A549 treated with AZD9567 at 1 μM for 4 hours (cell line): ENCODE measurements around the gene HMOX2. TPM values are rescaled to one million over a fixed set of nuclear protein-coding genes. Genes with fewer than 3 reads are reported as not detected.

Source experiments
- total RNA-seq: library from RNA; stranded (reverse); fragments of 200-300 nt; extraction: Qiagen RNA extraction; gene quantifications from 5 replicates; pipeline ENCODE4 v1.2.3, GENCODE V29; 2022; ENCODE audit not compliant: insufficient read depth

HMOX2 gene, protein sequence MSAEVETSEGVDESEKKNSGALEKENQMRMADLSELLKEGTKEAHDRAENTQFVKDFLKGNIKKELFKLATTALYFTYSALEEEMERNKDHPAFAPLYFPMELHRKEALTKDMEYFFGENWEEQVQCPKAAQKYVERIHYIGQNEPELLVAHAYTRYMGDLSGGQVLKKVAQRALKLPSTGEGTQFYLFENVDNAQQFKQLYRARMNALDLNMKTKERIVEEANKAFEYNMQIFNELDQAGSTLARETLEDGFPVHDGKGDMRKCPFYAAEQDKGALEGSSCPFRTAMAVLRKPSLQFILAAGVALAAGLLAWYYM
- 64.5 to 136 TPM (median 66.8 TPM) in 5 replicates for total RNA-seq

DNA sequence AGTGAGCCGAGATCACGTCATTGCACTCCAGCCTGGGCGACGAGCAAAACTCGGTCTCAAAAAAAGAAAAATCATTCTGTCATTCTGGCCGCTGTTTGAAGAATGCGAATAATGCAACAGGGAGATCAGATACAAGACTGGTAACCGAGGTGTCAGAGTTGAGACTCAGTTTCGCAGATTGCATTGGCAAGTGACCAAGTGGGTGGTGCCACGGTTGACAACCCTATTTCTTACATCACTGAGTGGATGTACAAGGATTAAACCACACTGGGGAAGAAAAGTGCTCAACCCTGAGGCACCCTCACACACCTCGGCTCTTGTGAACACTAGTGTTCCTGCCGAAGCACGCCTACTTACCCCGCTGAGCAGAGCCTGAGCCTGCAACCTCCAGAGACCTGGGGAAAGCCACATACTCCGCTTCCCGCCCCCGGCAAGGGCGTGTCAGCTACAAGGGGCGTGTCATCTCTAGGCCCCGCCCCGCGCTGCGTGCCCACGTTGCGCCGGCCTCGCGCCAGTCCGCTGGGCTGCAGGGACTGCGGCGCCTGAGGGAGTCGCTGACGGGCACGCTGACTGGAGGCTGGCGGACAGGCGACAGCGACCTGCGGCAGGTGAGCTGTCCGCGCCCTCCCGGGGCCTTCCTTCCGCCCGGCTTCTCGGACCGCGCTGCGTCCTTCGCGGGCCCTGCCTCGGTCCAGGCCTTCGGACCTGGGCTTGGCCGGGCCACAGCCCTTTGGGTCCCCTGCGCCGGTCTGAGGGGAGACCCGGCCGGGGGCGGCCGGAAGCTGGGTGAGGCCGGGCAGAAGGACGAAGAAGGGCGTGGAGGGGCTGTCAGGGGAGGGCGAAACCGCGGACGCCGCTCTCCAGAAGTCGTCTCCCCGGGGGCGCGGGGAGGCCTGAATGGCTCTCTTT, at the start of gene HMOX2:
TSS of gene HMOX2 (plus strand) at position 519 of the 909 bp plus-strand sequence. CDS start 29,127 bp downstream, outside the sequence.

DNA sequence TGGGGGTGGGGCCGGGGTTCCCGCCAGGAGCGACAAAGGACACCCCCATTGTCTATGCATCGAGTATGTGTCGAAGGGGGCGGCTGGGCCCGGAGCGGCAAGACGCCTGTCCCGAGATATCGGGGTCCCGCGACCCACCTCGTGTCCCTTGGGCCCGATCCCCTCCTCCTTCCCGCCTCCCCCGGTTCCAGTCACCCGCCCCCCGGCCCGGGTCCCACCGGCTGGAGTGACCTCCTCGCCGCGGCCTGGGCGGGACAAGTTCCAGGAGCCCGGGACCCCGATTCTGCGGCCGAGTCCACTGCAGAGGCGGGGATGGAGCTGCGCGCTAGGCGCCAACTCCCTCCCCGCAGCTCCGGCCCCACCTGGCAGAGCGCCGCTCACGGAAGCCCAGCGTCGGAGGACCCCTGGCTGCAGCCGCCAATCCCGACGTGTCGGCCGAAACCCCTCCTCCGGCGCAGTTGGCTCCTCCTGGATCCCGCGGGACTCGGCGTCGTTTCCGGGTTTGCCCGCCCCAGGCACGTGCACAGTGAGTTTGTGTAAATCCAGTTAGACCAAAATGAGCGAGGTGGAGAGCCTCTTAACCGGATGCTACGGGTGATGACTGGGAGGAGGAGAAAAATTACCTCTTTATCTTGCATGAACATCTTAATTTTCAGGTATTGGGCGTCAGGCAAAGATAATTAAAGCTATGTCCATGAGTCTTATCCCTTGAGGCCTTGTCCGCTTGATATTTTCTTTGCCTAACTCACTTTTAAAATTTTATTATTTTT, 1.8 kb upstream of the HMOX2 start, which contains the start of gene NMRAL1:
TSS of gene NMRAL1 (minus strand) at position 434 of the 770 bp plus-strand sequence. CDS start 493 bp downstream, outside the sequence.

DNA sequence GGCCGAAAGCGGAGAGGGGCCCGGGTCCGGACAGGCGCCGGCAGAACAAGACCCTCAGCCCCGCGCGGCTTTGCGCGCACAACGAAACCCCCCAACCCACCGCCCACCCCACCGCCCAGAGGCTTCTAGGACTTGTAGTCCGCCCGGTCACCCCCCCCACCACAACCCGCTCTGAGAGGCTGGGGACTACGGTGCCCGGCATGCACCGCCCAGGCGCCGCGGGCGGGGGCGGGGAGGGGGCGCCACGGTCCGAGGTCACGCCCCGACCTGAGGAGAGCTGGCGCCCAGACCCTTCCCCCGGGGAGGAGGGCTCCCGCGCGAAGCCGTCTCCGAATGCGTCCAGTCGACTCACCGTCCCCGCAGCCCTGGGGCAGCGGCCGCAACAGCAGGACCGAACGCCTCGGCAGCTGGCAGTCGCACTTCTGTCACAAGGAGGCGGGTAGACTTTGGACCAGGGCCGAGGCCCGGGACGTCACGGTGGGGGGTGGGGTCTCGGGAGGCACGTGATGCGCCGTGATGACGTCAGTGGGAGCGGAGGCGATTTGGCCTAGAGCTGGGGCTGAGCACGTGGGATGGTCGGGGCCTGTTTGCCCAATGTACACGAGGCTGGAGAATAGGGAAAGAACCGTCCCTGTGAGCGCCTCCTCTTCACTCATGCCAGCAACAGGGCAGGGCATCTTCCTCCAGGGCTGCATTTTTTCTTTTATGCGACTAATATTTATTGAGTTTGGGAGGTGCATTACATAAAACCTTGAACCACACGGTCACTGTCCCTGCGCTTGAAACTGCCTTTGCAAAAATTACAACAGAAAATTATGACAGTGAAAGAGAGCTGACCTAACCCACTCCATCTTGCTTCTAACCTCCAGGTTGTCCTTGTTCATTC, 62.4 kb downstream of the HMOX2 start, which contains the start of gene CDIP1:
TSS of gene CDIP1 (minus strand) at position 424 of the 886 bp plus-strand sequence. CDS start 24,643 bp downstream, outside the sequence.

DNA sequence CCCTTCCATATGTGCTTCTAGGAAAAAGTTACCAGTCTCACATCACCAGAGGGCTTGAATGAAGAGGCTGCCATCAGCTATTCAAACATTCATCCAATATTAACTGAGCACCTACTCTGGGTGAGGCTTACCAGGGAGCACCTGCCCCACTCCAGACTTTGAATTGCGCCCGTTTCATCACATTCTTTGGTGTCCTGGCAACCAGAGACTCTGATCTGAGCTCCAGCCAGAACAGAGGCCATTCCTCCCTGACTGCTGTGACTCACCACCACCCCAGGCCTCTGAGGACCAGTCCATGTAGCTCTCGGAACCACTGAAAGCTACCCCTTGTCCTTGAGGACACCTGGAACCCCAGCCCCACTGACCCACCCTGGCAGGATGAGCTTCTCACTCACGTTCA, 79.9 kb downstream of the HMOX2 start, which contains the start of gene C16orf96:
TSS of gene C16orf96 (plus strand) at position 229 of the 400 bp plus-strand sequence. CDS start at position 379, 150 bp downstream.

Other genes with a start within 250 kb of the HMOX2 start
- gene SRL, start 234.3 kb upstream of the HMOX2 start, total RNA-seq = 0.02 to 0.05 TPM (median 0.03 TPM) in 4 of 5 replicates, not detected in the other
- 8.4 to 19.9 TPM (median 16.0 TPM) in 5 replicates for gene TFAP4, start 203.4 kb upstream of the HMOX2 start, total RNA-seq
- 20.1 to 28.6 TPM (median 27.1 TPM) in 5 replicates for gene GLIS2, start 160.3 kb upstream of the HMOX2 start, total RNA-seq
- gene PAM16, start 125.1 kb upstream of the HMOX2 start, total RNA-seq = 52.8 to 79.5 TPM (median 78.6 TPM) in 5 replicates
- 1.9 to 5.8 TPM (median 5.2 TPM) in 5 replicates for gene VASN, start 104.5 kb upstream of the HMOX2 start, total RNA-seq
- 7.3 to 23.0 TPM (median 18.8 TPM) in 5 replicates for gene CORO7, start 59.8 kb upstream of the HMOX2 start, total RNA-seq
- gene DNAJA3, start 50.5 kb upstream of the HMOX2 start, total RNA-seq = 66.5 to 73.6 TPM (median 71.6 TPM) in 5 replicates
- gene NMRAL1, start 1.8 kb upstream of the HMOX2 start, total RNA-seq = 25.0 to 46.7 TPM (median 44.9 TPM) in 5 replicates
- 12.3 to 15.7 TPM (median 13.9 TPM) in 5 replicates for gene CDIP1, start 62.4 kb downstream of the HMOX2 start, total RNA-seq
- 0.02 to 0.06 TPM (median 0.05 TPM) in 3 of 5 replicates, not detected in the others for gene C16orf96, start 79.9 kb downstream of the HMOX2 start, total RNA-seq
- 35.1 to 62.2 TPM (median 56.6 TPM) in 5 replicates for gene UBALD1, start 138.5 kb downstream of the HMOX2 start, total RNA-seq
- 40.8 to 50.4 TPM (median 44.0 TPM) in 5 replicates for gene MGRN1, start 148.4 kb downstream of the HMOX2 start, total RNA-seq
- gene NUDT16L1, start 217.2 kb downstream of the HMOX2 start, total RNA-seq = 15.7 to 28.4 TPM (median 26.0 TPM) in 5 replicates